SIG-M5 (cell line): ENCODE measurements around the gene CC2D1A.
"Not testable (repeated sequence)": the region's sequence is repeated elsewhere in the genome, so short reads cannot be mapped to it uniquely, and the experiment has no call there.

Source experiments
- DNase-seq: peaks from one replicate; lab custom pipeline; 2025; lab: John Stamatoyannopoulos, UW

The CC2D1A gene

GRCh38 chr19:13962699-13963602 is 57.0 kb downstream of the CC2D1A start:
- DNase-seq: no peak

- no peak for DNase-seq
Observed at GRCh38 chr19:13963603-13964105, 57.7 kb downstream of the CC2D1A start.

GRCh38 chr19:13964776-13965175 is 58.8 kb downstream of the CC2D1A start:
- no peak for DNase-seq

- DNase-seq: no peak
Observed at GRCh38 chr19:13965377-13965896, 59.4 kb downstream of the CC2D1A start.

- DNase-seq: no peak
Observed at GRCh38 chr19:13965926-13966683, 60.1 kb downstream of the CC2D1A start.

- DNase-seq: no peak
Observed at GRCh38 chr19:13966684-13967128, 60.7 kb downstream of the CC2D1A start.

- DNase-seq: not testable (repeated sequence)
Observed at GRCh38 chr19:13967206-13967605, 61.2 kb downstream of the CC2D1A start.

- no peak for DNase-seq
Observed at GRCh38 chr19:13968383-13968935, 62.5 kb downstream of the CC2D1A start.

- no peak for DNase-seq
Observed at GRCh38 chr19:13968999-13969398, 63.0 kb downstream of the CC2D1A start.

- DNase-seq: no peak
Observed at GRCh38 chr19:13969897-13970296, 63.9 kb downstream of the CC2D1A start.

- DNase-seq: not testable (repeated sequence)
Observed at GRCh38 chr19:13971868-13972267, 65.9 kb downstream of the CC2D1A start.

GRCh38 chr19:13972368-13973155 is 66.6 kb downstream of the CC2D1A start:
- DNase-seq: no peak

- not testable (repeated sequence) for DNase-seq
Observed at GRCh38 chr19:13973479-13973878, 67.5 kb downstream of the CC2D1A start.

GRCh38 chr19:13974073-13974472 is 68.1 kb downstream of the CC2D1A start:
- DNase-seq: no peak

GRCh38 chr19:13975870-13976269 is 69.9 kb downstream of the CC2D1A start:
- no peak for DNase-seq

- DNase-seq: no peak
Observed at GRCh38 chr19:13976446-13976845, 70.4 kb downstream of the CC2D1A start.

GRCh38 chr19:13977803-13978202 is 71.8 kb downstream of the CC2D1A start:
- no peak for DNase-seq

- DNase-seq: no peak
Observed at GRCh38 chr19:13978351-13979243, 72.6 kb downstream of the CC2D1A start.

GRCh38 chr19:13979244-13979615 is 73.2 kb downstream of the CC2D1A start:
- no peak for DNase-seq

- no peak for DNase-seq
Observed at GRCh38 chr19:13979686-13980085, 73.7 kb downstream of the CC2D1A start.
